Glutamatergic neuron (in vitro differentiated cells): ENCODE measurements around the gene CBFA2T3. TPM values are rescaled to one million over a fixed set of nuclear protein-coding genes. Genes with fewer than 3 reads are reported as not detected.

ENCODE experiments used
- DNase-seq: peaks from one replicate; pipeline ENCODE4 v3.0.0; 2022
- H3K27ac Mint-ChIP-seq: one replicate; pipeline ENCODE4 v1.8.0; 2020; ENCODE audit warnings: mild to moderate bottlenecking, mixed read lengths, inconsistent platforms; ENCODE audit not compliant: unreplicated experiment
- H3K27me3 Mint-ChIP-seq: one replicate; pipeline ENCODE4 v1.8.0; 2020; ENCODE audit warnings: mild to moderate bottlenecking, moderate library complexity, mixed read lengths, inconsistent platforms; ENCODE audit not compliant: unreplicated experiment
- H3K36me3 Mint-ChIP-seq: one replicate; pipeline ENCODE4 v1.8.0; 2020; ENCODE audit warnings: mild to moderate bottlenecking, mixed read lengths, inconsistent platforms; ENCODE audit not compliant: unreplicated experiment
- H3K4me1 Mint-ChIP-seq: one replicate; pipeline ENCODE4 v1.8.0; 2020; ENCODE audit warnings: mild to moderate bottlenecking, low read depth, mixed read lengths, inconsistent platforms; ENCODE audit not compliant: unreplicated experiment
- H3K4me3 Mint-ChIP-seq: one replicate; pipeline ENCODE4 v1.8.0; 2020; ENCODE audit warnings: mild to moderate bottlenecking, mixed read lengths, inconsistent platforms; ENCODE audit not compliant: unreplicated experiment
- H3K9me3 Mint-ChIP-seq: one replicate; pipeline ENCODE4 v1.8.0; 2020; ENCODE audit warnings: mild to moderate bottlenecking, moderate library complexity, mixed read lengths, inconsistent platforms; ENCODE audit not compliant: unreplicated experiment
- CTCF ChIP-seq: fragments of 200-600 bp; sonication (generic); IDR thresholded peaks from one replicate; pipeline ENCODE4 v1.5.0; 2021; ENCODE audit not compliant: partially characterized antibody, unreplicated experiment
- total RNA-seq: library from RNA; stranded (reverse); fragmentation: NEBNext Ultra II Directional; extraction: Animal tissue kit (Norgen Biotek cat#: 25700); gene quantifications from one replicate; pipeline ENCODE4 v1.2.1, GENCODE V29; 2021; ENCODE audit not compliant: unreplicated experiment

The CBFA2T3 gene
- total RNA-seq, 1 donor from 2014 or later, result 126 TPM

- Mint-ChIP-seq H3K27me3 (peaks cover 7% of the 10 kb centered on the region), H3K27ac (no peak overlapping the region), H3K4me3 (no peak overlapping the region), H3K9me3 (peaks cover 19% of the 10 kb centered on the region), H3K4me1 (peaks cover 6% of the 10 kb centered on the region), H3K36me3 (peaks cover 8% of the 10 kb centered on the region)
- no peak for DNase-seq
- no peak for TF ChIP-seq CTCF
These were observed 122.5 kb downstream of the CBFA2T3 start for GRCh38 chr16:88854306-88855111.

GRCh38 chr16:88853325-88853941 is 123.6 kb downstream of the CBFA2T3 start:
- Mint-ChIP-seq H3K27me3 (peaks cover 7% of the 10 kb centered on the region), H3K4me3 (no peak overlapping the region), H3K27ac (no peak overlapping the region), H3K36me3 (peaks cover 8% of the 10 kb centered on the region), H3K9me3 (peaks cover 19% of the 10 kb centered on the region), H3K4me1 (peaks cover 6% of the 10 kb centered on the region)
- no peak for DNase-seq
- TF ChIP-seq CTCF, result no peak

GRCh38 chr16:88851616-88852015 is 125.4 kb downstream of the CBFA2T3 start:
- no peaks in the 10 kb centered on the region for H3K4me1 Mint-ChIP-seq

GRCh38 chr16:88850531-88851199 is 126.3 kb downstream of the CBFA2T3 start:
- Mint-ChIP-seq H3K36me3 (peaks cover 8% of the 10 kb centered on the region), H3K9me3 (peaks cover 8% of the 10 kb centered on the region), H3K4me1 (no peaks in the 10 kb centered on the region), H3K27ac (no peak overlapping the region), H3K4me3 (no peak overlapping the region), H3K27me3 (peaks cover 2% of the 10 kb centered on the region)
- TF ChIP-seq CTCF, result no peak
- DNase-seq, result no peak

More at GRCh38 chr16:88851616-88852015, 125.4 kb downstream of the CBFA2T3 start:
- Mint-ChIP-seq H3K4me3 (no peak overlapping the region), H3K36me3 (peaks cover 8% of the 10 kb centered on the region), H3K27ac (no peak overlapping the region), H3K9me3 (peaks cover 10% of the 10 kb centered on the region), H3K27me3 (peaks cover 2% of the 10 kb centered on the region)
- DNase-seq, result no peak
- no peak for TF ChIP-seq CTCF
